HG03558 (cell line): Measurements from ENCODE around the gene SLC34A3.

Experiments used
- ATAC-seq: cut with Tn5 transposase; IDR thresholded peaks from one replicate; pipeline ENCODE4 v1.9.1; 2021; ENCODE audit warnings: moderate number of reproducible peaks; ENCODE audit not compliant: unreplicated experiment; ENCODE audit errors: extremely low read depth

SLC34A3 gene

GRCh38 chr9:137272241-137273094 is 41.8 kb downstream of the SLC34A3 start:
- no peak for ATAC-seq

GRCh38 chr9:137273095-137273490 is 42.4 kb downstream of the SLC34A3 start:
- no peak for ATAC-seq

GRCh38 chr9:137273611-137274320 is 43.1 kb downstream of the SLC34A3 start:
- no peak for ATAC-seq

GRCh38 chr9:137275203-137275587 is 44.5 kb downstream of the SLC34A3 start:
- no peak for ATAC-seq

GRCh38 chr9:137275588-137276472 is 45.1 kb downstream of the SLC34A3 start:
- no peak for ATAC-seq

- ATAC-seq: no peak
These were observed 46.0 kb downstream of the SLC34A3 start for GRCh38 chr9:137276473-137277328.

GRCh38 chr9:137277329-137278041 is 46.8 kb downstream of the SLC34A3 start, which contains the start of gene TOR4A:
Gene TOR4A (plus strand): TSS chr9:137277726. CDS start chr9:137278690, 964 bp downstream.
- ATAC-seq: no peak

GRCh38 chr9:137278061-137278701 is 47.5 kb downstream of the SLC34A3 start:
- ATAC-seq: no peak

GRCh38 chr9:137278721-137279711 is 48.3 kb downstream of the SLC34A3 start:
- no peak for ATAC-seq

GRCh38 chr9:137279741-137280473 is 49.2 kb downstream of the SLC34A3 start:
- no peak for ATAC-seq

GRCh38 chr9:137280474-137281344 is 50.0 kb downstream of the SLC34A3 start:
- no peak for ATAC-seq

- no peak for ATAC-seq
These were observed 50.8 kb downstream of the SLC34A3 start for GRCh38 chr9:137281345-137282116.
